CD4-positive, alpha-beta T cell treated with Interleukin-15 for 4 hours (primary cell): ENCODE data around the gene WIZ.

Experiments
- DNase-seq: peaks from one replicate; pipeline ENCODE4 v3.0.0-alpha.2; 2020; ENCODE audit warnings: low spot score

The WIZ gene

DNA sequence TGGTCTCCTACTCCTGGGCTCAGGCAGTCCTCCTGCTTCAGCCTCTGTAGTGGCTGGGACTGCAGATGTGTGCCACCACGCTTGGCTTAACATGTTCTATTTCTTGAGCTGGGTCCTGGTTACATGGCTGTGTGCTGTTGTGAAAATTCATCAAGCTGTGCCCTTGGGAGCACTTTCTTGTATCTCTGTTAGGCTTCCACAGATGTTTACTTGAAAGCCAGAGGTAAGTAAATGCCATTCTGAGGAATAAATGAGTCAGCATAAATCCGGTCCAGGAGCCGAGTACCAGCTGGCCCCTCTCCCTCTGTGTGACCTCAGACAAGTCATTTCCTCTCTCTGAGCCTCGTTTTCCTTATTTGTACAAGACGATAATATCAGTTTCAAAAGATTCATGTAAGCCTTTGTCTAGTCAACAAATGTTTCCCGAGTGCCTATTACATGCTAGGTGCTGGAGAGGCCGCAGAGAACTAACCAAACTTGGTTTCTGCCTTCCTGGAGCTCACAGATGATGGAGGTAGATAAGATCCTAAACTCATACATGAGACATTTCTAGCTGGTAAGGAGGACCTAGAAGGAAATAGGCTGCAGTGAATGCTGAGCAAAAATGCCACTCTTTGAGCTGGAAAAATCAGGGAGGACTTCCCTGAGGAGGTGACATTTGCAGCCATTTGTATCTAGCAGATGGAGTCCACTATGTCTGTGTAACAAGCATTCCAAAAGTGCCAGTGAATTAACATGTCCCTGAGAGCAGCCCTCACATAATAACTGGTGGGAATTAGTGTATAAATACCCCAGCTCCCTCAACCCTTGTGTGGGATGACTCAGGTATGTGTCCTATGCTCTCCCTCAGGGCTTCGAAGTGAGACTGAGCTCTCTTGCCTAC is 17.3 kb upstream of the WIZ start:
- peak; percentile 85 for DNase-seq

DNA sequence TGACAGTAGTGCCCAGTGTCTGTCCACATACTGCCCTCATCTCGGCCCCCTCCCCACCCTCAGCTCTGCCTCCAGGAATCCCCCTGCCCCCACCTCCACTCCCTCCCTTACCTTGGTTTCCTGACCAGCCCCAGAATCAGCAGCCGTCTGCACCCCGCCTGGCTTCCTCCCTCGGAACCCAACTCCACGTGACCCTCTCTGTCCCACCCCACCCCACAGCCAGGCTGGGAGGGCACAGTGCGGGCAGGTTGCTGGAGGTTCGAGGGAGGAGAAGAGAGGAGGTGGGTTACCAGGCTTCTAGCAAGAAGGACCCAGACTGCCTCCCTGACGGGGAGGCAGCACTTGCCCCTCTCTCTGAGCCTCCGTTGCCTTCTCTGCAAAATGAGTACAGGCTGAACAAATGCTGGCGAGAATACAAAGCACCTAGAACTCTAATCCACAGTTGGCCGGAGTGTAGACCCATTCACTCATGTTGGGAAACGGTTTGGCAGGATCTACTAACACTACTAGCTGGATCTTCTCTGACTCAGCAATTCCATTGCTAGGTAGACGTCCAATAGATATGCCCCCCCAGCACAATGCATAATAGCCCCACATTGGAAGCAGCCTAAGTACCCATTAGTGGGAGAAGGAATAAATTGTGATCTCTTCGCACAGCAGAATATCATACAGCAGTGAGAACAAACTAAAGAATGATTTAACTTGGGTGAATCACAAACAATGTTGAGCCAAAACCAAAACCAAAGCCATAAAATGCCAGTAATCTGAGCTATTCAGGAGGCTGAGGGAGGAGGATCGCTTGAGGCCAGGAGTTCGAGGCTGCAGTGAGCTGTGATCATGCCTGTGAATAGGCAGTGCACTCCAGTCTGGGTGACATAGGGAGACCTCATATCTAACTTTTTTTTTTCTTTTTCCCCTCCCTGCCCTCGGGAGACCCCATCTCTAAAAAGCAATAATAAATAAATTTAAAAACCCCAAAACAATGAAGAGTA is 14.9 kb upstream of the WIZ start, which contains the start of gene RASAL3:
Gene RASAL3 (minus strand): TSS at position 151 of the 992 bp plus-strand sequence. CDS start 186 bp downstream, outside the sequence.
- peak; percentile 71 for DNase-seq

DNA sequence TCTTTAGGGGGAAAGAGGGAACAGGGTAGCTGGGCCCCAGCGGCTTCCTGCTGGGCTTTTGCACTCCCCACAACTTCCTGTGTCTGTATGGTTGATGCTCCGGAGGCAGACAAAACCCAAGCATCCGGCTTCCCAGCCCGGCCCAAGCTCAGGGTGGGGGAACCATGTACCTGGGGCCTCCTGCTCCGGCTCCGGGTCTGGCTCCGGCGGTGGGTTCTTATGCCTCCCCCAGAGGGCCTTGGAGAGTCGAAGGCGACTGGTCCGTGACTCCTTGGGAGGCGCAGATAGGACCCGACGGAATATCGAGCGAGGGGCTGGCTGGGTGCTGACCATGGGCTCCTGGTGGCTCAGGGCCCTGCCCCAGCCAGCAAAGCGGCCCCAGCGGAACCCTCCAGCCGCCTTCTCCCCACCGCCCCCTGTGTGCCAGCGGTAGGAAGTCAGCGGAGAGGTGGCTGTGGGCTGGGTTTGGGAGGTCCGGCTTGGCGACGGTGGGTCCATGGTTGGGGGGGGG is 14.2 kb upstream of the WIZ start:
- peak; percentile 83 for DNase-seq

DNA sequence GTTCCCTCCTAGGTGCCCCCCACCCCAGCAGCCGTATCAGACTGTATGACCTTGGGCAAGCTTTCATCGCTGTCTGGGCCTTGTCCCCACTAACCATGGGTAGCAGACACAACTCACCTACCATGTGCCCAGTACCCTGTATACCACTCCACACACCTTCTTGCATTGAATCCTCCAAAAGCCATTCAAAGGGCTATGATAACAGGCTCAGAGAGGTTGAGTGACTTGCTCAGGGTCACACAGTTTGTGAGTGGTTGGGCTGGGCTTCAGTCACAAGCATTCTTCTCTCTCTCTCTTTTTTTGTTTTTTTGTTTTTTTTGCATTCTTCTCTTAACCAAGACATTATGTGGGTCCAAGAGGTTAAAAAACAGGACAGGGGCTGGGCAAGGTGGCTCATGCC is 11.9 kb upstream of the WIZ start:
- no peak for DNase-seq

DNA sequence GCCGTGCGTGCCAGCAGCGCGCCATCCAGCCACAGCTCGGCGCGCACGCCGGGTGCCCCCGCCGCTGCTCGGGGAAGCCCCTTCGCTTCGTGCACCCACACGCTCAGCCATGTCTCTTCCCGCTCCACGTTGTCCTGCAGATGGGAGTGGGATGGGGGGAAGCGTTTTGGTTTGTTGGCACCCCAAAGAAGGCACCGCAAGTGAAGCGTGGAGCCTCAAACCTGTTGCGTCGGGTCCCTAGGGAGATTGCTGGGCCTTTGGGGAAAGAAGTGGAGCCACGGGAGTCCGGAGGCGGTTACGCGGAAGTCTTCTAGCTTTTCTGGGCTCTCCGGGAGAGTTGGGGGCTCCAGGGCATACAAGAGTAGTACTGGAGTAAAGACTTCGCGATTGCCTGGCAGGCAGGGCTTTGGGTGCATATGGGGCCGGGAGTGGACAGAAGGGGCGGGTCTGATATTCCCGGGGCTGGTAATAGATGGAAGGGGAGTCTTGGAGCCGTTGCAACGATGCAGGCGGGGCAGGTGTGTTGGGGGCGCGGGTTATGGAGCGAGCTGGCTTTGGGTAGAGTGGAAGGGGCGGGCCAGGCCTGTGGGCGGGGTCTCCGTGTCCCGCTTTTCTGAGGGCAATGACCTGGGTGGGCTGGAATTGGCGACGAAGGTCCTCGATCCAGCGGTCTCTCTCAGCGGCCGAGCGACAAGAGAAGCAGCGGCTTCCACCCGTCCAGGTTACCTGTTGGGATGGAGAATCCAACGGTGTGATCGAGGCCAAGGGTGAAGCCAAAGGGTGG is 8.1 kb upstream of the WIZ start:
- DNase-seq, result no peak

DNA sequence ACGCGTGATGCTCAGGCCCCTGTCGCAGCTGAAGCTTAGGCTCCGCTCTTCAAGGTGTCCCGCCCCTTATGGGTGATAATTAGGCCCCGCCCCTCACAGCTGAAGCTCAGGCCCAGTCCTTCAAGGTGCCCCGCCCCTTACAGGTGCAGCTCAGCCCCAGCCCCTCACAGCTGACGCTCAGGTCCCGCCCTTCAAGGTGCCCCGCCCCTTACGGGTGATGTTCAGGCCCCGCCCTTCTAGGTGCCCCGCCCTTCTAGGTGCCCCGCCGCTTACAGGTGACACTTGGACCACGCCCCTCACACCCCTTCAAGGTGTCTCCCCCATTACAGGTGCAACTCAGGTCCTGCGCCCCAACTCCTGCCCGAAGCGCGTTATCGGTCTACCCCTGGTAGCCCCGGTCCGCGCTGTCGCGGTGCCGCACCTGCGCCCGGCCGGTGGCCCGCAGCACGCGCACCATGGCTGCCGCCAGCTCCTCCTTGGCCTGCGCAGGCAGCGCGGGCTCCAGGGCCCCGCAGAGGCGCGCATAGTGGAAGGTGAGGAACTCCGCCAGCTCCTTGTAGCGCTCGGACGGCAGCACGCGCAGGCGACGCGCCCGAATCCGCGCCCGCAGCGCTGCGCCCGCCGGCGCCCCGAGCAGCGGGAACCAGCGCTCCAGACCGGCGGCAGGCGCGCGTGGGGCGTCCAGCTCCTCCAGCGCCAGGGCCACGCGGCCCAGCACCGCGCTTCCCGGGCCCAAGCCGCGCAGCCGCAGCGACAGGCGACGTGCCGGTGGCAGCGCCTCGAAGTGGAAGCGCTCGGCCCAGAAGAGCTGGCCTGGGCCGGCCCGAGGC is 7.3 kb upstream of the WIZ start:
- DNase-seq, result no peak

DNA sequence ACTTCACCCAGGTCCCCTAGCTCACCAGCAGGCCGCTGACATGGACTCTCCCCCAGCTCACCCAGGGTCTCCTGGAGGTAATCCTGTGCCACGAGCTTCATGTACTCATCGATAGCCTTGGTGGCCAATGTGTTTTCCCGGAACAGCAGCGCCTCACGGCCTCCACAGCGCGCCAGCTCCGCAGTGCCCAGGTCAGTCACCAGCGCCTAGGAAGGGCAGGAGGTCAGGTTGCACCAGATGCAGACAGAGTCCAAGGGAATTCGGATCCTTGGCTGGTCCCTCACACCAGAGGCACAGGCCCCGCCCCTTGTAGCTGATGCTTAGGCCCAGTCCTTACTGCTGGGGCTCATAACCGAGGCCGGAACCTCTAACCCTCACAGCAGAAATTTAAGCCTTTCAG is 6.7 kb upstream of the WIZ start:
- no peak for DNase-seq

DNA sequence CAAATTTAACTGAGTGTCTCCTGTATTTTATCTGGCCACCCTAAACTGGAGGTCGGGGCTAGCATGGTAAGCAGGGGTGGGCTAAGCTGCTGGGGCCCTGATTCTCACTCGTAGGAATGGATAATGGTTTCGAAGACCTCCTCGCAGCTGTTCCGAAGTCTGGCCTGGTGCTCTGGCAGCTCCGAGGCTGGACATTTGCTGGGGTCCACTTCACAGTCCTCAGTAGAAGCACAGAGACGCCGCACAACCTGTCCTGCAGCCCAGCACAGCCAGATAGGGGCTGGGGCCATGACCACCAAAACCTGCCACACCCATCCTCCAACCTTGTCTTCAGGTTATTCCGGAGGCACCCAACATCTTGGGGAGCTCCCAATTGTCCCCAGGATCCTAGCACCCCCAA is 6.2 kb upstream of the WIZ start:
- no peak for DNase-seq

DNA sequence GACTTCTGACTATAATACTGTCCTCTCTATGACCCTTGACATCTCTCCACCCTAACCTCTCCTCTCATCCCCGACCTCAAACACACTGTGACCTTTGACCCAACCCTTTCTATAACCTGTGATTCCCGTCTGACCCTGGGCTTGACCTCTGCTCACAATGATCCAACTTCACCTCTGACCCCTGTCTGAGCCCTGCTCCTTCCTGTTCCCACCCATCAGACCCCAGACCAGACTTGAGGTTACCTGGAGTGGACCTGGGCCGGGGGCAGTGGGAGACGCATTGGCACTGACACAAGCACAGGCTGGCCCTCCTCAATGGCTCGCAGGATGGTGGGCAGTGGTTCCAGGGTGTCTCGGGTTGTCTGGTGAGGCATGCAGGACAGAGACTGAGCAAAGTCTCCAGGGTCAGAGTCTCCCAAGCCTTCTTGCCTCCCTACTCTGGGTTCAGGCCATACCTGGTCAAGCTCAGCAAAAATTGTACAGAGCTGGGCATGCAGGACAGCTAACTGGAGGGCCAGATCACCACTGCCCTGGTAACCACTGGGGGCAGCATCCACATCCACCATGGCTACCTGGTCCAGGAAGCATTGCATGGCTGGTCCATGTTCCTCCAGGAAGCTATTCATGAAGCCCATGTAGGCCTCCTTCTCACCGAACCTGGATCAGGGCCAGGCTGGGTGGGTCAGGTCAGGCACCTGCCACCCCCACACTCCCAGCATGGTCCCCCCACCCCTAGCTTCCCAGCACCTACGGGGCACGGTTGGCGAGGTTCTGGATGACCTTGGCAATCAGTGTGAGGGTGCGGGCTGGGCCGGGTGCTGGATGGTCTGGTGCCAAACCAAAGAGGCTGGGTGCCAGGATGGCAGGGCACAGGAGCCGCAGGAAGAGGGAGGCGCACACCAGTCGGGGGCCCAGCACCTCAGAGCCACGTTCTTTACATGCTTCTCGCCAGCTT is 4.4 kb upstream of the WIZ start:
- DNase-seq, result no peak

DNA sequence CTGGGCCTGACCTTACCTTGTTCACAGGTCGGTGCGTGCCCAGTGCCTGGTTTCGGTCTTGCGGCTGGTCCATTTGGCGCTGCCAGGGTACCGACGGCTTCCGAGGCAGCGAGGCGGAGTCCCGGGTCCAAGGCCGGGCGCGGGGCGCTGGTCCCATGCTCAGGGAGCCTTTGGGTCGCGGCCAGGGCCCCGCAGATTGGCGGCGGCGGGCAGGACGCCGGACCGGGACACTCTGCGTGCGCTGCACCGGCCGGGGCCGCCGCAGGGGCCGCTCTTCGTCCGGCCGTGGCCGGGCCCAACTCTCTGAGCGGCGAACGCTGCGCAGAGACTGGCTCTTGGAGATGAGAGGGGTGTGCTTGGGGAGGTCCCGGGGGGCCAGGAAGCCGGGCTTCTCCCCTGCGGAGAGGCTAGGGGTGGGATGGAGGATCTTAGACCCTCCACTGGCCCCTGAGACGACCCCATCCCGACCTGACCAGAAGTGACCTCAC is 3.4 kb upstream of the WIZ start:
- DNase-seq, result no peak

DNA sequence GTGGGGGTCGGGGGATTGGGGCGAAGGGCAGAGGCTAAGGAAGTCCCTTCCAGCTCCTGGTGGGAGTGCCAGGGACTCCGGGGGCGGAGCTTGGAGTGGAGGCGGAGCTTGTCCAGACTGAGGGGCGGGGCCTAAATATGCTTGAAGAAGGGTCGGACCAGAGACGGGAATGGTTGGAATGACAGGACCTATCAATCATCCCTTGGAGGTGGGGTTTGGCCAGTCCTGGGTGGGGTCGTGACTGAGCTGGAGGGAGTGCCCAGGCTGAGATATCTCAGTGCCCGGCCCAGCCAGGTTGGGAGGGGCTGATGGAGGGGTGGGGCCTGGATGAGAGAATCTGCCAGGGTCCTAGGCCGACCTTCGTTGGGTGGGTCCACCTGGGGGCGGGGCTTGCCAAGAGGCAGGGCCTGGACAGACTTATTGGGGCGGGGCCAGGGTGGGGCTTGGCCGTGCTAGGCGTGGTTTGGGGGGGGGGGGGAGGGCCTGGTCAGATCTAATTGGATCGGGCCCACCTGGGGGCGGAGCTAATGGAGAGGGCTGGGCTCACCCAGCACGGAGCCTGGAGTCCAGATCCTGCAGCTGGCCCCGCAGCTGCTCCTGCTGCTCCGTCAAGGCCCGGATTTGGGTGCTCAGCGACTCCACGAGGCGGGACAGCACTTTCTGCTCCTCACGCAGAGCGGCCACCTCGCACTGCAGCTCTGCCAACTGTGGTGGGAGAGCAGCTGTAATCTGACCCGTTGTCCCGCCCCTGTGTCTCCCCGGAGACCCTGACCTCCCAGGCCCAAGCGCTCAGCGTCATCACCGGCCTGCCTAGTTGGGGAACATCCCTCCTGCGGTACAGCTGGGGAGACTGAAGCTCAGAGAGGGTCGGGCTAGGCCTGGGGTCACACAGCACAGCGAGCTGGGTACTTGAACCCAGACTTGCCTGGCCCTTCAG is 2.6 kb upstream of the WIZ start:
- DNase-seq, result no peak

DNA sequence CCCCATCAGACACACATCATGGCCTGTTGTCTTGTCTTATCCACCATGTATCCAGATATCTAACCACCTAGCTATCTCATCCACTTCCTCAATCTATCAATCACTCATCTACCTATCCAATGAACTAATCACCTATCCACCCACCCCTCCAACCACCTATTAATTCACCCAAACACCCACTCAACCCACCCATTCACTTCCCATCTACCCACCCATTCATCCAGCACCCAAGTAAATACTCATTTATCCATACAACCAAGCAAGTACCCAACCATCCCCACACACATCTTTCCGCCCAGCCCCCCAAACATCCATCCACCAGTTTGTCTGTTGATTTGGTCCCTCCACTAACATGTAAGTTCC is 753 bp upstream of the WIZ start:
- DNase-seq, result no peak

DNA sequence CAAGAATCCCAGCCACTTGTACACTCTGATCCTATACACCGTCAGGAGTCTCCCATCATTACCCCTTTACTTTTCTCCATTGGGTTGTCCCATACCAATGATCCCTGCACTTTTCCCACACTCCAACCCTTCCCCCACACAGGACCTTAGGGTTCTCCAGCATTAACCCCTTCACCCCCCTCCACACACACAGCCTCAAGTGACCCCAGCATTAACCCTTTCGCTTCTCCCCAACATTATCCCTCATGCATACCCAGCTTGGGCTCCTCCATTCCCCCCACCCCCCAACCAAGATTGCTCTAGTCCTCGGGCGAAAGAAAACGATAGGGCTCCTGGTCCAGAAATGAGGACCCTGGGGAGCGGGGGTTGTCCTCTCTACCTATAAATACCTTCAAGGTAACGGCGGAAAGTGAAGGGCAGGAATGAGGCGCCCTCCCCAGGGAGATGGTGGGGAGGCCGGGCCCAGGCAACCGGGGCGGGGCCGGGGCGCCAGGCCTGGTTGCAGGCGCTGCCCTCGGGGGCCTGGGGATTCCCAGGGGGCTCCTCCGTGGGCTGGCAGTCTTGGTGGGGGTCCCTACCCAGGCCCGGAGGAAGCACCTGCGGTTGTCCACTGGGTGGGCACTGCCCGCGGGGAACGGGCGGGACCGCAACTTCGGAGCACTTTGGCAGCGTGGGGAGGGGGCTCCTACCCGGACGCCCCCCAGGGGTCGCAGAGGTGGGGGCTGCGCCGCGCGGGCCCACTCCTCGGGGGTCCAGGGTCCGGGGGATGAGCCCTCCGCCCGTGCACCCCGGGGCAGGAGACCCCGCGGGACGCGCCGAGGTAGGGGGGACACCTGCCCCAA is 757 bp downstream of the WIZ start:
- no peak for DNase-seq

DNA sequence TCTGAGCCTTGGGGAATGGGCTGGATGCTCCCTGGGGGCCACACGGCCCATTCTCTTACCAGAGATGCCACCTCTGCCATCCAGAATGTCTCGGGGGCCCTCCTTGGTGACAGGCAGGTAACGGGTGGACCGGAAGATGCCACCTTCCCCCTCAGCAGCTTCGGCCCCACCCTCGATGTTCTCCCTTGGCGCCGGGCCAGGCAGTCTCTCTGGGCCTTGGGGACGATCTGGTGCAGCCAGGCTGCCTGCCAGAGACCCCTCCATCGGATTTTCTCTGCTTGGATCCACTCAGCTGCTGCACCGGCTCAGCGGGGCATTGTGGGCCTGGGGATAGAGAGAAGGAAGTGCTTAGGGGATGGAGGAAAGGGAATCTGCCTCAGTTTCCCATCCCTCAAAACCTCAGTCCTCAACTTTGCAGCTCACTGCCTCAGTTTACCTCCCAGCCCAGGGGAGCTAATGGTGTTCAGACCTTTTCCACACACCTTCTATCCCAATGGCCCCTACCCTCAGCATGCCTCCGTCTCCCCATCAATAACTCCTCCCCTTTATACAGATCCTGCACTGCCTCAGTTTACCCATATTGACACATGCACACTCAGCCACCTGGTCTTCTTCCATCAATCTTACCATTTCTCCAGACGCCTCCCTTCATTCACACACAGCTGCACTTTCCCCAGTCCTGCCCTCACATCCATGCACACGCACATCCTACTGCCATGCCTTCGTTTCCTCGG is 1.5 kb downstream of the WIZ start:
- no peak for DNase-seq

DNA sequence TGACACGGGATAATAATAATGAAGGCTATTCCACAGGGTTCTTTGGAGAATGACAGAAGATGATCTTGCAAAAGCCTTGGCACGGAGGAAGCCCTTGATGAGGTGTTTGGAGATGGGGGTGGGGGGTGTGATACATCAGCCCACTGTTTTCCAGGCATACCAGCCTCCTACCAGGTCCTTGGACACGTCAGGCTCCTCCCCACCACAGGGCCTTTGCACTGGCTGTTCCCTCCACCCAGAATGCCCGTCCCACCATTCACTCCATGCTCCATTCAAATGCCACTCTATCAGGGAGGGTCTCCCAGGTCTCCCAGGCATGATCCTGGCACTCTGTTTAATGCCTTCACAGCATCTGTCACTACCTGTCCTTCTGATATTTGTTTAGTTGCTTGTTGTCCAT is 2.7 kb downstream of the WIZ start:
- DNase-seq, result no peak

DNA sequence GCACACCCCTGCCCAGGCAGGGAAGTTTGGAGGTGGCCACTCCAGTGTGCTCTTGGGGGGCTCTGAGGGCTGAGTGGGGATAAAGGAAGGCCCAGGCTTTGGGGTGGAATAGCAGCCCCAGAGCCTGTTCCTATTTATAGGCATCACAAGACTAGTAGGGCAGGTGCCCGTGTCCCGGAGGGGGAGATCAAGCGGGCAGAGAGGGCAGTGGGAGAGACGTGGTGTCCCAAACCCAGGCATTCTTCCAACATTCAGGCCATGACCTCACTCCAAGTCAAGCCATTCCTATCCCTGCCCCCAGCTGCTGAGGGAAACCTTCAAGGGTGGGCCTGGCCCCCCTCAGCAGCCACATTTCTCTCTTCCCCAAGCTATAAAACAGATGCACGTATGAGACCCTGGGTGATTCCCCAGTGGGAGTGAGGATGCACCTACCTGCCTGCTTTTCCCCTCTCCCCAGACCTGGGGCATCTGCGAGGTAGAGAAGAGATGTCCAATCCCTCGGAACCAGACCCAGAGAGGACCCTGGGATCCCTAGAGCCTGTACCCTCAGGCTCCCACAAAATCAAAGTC is 3.9 kb downstream of the WIZ start:
- DNase-seq, result no peak

DNA sequence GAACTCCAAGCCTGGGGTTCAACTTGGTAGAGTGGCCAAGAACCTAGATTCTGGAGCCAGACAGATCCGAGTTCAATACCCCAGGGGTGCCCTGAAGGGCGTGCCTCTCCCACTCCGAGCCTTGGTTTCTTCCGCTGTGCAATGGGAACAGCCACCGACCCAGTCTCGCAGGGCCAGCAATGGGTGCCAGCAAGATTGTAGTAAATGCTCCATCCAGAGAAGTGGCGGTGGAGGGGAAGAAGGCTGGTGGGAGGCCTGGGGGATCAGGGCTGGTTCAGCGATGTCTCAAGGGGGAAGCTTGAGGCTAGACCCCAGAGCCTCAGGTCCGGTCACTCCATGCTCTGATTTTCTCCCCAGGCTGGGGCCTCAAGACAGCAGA is 4.5 kb downstream of the WIZ start:
- no peak for DNase-seq
